ENCODE results near the gene ARHGEF10L. TPM values are rescaled to one million over a fixed set of nuclear protein-coding genes. Genes with fewer than 3 reads are reported as not detected.
A peak's percentile ranks its signal among the peaks of the same experiment; 100 is the strongest.
"Not testable (repeated sequence)": the region's sequence is repeated elsewhere in the genome, so short reads cannot be mapped to it uniquely, and the experiment has no call there.

ARHGEF10L gene
- polyA plus RNA-seq, 12 donors = 15.6 to 29.2 (median 19.0) TPM; not detected in 1

DNA sequence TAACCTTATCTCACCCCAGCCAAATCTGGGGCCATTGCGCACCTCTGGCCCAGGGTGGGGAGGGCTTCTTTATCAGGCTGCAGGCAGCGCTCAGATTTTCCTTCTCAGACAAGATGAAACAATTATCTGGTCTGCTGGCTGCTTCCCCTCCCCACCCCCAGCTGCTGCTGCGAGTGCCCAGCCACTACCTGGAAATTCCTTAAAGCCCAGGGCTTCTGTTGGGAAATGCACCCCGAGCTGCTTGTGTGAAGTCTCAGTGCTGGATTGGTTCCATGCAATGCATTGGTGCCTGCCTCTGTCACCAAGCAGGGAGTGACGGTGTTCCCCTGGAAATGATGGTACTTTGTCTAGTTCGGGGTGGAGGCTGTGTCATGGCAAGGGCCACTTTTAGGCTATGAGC, 197.1 kb downstream of the ARHGEF10L start:
- no peak for DNase-seq

DNA sequence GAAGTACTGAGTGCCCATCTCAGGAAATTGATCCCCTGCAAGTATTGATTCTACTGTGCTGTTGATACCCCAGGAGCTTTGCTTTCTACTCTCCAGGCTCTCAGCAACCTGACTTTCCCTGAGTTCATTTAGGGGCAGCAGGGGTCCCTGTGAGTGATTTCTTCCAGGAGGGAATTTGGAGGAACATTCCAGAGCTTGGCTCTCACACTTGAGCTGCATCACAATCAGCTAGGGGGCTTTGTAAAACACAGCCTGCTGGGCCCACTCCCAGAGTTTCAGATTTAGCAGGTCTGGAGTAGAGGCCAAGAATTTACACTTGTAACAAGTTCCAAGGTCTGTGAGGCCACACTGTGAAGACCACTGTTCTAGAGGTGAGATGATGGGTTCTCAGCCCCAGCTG, 199.6 kb downstream of the ARHGEF10L start:
- no peak for DNase-seq

DNA sequence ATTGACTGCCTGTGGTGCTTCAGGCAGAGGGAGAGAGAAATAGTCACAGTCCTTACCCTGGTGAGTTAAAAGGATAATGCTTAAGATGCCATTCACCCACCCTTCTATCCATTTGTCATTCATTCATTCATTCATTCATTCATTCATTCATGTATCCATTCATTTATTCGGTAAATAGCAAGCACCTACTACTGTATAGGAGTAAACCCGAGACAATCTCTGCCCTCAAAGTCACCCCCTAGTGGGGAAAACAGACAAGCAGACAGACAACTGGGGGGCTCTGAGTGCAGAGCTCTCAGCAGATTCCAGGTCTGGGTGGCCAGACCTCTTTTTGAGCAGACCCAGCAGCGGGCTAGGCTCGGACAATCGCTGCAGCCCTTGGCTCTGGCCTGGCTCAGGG, 201.6 kb downstream of the ARHGEF10L start:
- no peak for DNase-seq

DNA sequence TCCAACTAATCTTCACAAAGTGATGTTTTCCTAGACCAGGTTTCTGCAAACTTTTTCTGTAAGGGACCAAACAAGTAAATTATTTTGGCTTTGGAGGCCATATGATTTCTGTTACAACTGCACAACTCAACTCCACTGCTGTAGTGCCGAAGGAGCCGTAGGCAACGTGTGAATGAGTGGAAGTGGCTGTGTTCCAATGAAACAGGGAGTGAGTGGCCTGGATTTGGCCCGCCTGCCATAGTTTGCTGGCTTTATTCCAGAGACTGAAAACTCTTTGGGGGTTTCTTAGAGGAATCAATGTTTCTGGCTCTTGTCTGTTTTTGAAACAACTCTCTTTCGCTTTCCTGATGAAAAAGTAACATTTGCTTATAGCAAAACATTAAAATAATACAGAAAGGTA, 203.1 kb downstream of the ARHGEF10L start:
- peak; percentile 33 for DNase-seq

DNA sequence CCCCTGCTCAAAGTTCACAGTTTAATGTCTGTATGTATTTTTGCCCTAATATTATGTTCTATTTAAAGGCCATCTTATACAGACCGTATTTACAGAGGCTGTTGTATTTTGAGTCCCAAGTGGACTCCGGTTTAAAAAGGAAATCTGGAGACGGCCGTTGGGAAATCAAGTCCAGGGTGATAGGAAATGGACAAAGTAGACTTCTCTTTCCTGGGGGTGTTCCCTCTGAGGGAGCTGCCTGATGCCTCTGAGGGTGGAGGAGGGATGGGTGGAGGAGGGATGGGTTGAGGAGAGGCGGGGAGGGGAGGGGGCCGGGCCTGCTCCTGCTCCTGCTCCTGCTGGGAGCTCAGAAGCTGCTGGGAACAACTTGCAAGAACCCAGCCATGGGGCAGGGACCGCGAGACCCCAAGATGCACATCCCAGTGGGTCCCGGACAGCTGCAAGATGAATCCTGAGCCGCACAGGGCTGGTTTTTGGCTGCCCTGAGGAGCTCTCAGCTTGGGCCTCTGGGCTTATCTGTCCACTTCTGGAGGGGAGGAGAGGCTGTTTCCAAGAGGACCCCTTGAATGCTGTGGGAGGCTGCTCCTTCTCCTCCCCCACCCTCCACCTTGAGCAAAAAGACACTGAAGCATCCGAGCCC, 203.6 kb downstream of the ARHGEF10L start:
- DNase-seq = no peak

DNA sequence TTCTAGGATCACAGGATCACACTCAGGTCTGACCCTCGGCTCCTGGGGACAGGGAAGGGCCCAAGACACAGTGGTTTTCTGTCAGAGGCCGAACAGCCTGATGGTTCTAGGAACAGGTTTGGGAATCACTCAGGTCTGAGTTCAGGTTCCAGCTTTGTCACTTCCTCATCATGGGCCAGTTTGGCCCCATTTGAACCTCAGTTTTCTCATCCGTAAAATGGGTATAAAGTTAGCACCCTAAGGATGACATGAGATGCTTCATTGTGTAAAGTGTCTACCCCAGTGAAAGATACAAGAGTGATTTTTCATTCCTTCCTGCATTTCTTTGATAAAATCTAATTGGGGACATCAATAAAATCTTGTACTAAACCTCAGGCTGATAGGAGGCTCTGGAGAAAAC, 204.4 kb downstream of the ARHGEF10L start:
- DNase-seq = no peak

DNA sequence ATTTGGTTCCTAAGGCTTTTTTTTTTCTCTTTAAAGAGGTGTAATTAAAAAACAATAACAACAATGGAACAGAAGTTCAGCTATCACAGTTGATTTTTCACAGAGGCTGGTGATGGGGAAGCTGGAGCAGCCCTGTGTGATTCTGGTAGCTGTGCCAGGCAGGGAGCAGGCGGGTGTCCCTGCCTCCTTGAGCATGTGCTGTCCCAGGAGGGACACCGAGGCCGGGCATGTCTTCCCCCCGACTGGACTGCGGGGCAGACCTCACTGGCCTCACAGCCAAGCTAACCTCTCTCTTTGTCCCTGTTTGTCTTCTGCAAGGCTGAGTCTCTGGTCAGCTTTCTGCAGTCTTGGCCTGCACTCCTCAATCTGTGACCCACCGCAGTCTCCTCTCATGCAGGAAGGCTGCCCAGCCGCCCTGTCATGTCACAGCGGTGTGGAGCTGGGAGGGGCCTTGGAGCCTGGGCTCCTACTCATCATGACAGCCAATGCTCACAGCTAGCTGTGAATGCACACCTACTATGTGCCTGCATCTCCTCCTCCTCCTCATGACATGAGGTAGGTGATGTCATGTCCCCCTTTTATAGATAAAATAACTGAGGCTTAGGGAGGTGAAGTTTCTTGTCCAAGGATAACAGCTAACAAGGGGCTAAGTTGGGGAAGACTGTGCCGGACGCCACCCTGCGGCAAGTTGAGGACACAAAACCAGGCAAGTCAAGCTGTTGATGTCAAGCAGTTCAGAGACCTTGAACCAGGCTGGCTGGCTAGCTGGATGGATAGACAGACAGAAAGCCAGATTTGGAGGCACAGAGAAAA, 205.4 kb downstream of the ARHGEF10L start:
- DNase-seq = no peak

DNA sequence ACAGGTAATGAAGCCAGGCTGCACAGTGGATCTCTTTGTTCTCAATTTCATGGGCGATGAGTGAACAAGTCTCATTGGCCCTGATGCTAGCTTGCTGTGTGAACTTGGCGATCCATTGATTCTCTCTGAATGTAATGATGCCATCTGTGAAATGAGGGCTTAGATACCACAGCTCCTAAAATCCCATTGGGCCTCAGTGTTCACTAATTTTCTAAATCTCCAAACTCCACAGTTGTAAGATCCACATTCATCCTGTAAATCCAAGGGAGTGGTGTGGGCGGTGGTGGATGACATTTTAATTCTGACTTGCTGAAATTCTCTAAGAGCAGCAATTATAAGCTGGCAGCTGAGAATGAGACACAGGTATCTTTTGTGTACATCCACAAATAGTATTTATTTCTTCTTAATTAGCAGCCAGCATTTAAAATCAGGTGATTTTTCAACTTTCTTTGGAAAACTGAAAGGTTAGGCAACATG, 206.0 kb downstream of the ARHGEF10L start:
- DNase-seq = no peak

DNA sequence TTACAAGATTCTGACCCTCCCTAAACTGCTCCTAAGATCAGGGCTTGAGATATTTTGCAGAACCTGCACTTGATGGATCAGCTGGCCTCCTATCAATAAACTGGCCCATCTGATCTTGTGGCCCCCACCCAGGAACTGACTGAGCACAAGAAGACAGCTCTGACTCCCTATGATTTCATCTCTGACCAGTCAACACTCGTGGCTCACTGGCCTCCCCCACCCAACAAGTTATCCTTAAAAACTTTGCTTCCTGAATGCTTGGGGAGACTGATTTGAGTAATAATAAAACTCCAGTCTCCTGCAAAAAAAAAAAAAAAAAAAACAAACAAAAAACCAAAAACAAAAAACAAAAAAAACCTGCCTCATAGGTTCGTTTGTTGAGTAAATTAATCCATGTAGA, 206.8 kb downstream of the ARHGEF10L start:
- DNase-seq = not testable (repeated sequence)

DNA sequence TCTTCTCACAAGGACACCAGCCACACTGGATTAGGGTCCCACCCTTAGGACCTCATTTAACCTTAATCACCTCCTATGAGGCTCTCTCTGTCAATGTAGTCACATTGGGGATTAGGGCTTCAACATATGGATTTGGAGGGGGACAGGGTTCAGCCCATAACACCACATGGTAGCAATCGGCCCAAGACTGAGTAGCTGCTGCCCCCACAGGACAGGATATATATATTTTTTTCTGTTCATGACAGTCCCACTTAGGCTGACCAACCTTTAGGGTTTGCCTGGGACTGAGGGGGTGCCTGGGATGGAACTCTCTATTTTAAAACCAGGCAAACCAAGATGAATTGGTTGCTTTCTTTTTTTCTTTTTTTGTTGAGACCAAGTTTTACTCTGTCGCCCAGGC, 207.4 kb downstream of the ARHGEF10L start:
- no peak for DNase-seq

Other genes with a start within 250 kb of the ARHGEF10L start
- 1 to 10 TPM in 1 of 12 donors, under 1 TPM in 9, not detected in 2; 0.16 to 5.1 (median 0.49) TPM for gene PADI4, start 231.5 kb upstream of the ARHGEF10L start, polyA plus RNA-seq (ENCODE audit: insufficient read length in 12 of 12)
- not detected for gene PADI6, start 167.5 kb upstream of the ARHGEF10L start, polyA plus RNA-seq (ENCODE audit: insufficient read length in 12 of 12)
- 10 to 100 TPM in 11 of 12 donors, not detected in 1; 26.9 to 64.3 (median 37.0) TPM for gene RCC2, start 100.0 kb upstream of the ARHGEF10L start, polyA plus RNA-seq (ENCODE audit: insufficient read length in 12 of 12)
- not detected for gene ACTL8, start 215.6 kb downstream of the ARHGEF10L start, polyA plus RNA-seq (ENCODE audit: insufficient read length in 12 of 12)